DND-41 (cell line): ENCODE measurements around the gene SLIT2.

Experiments used
- ATAC-seq: fragments of 200-7000 bp; cut with Tn5 transposase; 3 replicates; pipeline ENCODE4 v1.9.1; 2021; ENCODE audit warnings: low read depth; ENCODE audit not compliant: insufficient read depth
- DNase-seq: peaks from one replicate; pipeline ENCODE4 v3.0.0-alpha.2; 2020
- H2AFZ ChIP-seq: 2 replicates; pipeline ENCODE4 v1.6.0; 2012; ENCODE audit warnings: low read depth, low read length
- H3K27ac ChIP-seq: 2 replicates; pipeline ENCODE4 v1.5.1; 2012; ENCODE audit warnings: low read length, inconsistent platforms
- H3K27me3 ChIP-seq: fragments of 200-600 bp; sonication (generic); 2 replicates; pipeline ENCODE4 v1.6.0; 2012; ENCODE audit warnings: low read length, mild to moderate bottlenecking, inconsistent platforms; ENCODE audit not compliant: insufficient read depth, poor library complexity
- H3K36me3 ChIP-seq: 2 replicates; pipeline ENCODE4 v1.5.1; 2012; ENCODE audit warnings: low read length, inconsistent platforms; ENCODE audit not compliant: insufficient read depth
- H3K4me1 ChIP-seq: 2 replicates; pipeline ENCODE4 v1.5.1; 2012; ENCODE audit warnings: mild to moderate bottlenecking, low read length; ENCODE audit not compliant: insufficient read depth
- H3K4me2 ChIP-seq: 2 replicates; pipeline ENCODE4 v1.6.0; 2012; ENCODE audit warnings: mild to moderate bottlenecking, moderate library complexity, low read length, inconsistent platforms; ENCODE audit not compliant: insufficient read depth
- H3K4me3 ChIP-seq, 2 experiments: fragments of 200-600 bp in 1 of 2; shearing (Covaris generic) in 1 of 2; 2 replicates each; pipeline ENCODE4 v1.5.1; 2012 to 2016; ENCODE audit warnings: inconsistent platforms in 2 of 2, low read length in 2 of 2, mild to moderate bottlenecking in 2 of 2, low read depth in 1 of 2, moderate library complexity in 1 of 2
- H3K79me2 ChIP-seq: 2 replicates; pipeline ENCODE4 v1.6.0; 2012; ENCODE audit warnings: low read length, inconsistent platforms; ENCODE audit not compliant: insufficient read depth
- H3K9ac ChIP-seq: 2 replicates; pipeline ENCODE4 v1.6.0; 2012; ENCODE audit warnings: low read depth, mild to moderate bottlenecking, inconsistent platforms, low read length, moderate library complexity
- H3K9me3 ChIP-seq: 2 replicates; pipeline ENCODE4 v1.5.1; 2012; ENCODE audit warnings: low read length, moderate library complexity, mild to moderate bottlenecking, inconsistent platforms; ENCODE audit not compliant: insufficient read depth, severe bottlenecking
- H4K20me1 ChIP-seq: 2 replicates; pipeline ENCODE4 v1.6.0; 2012; ENCODE audit warnings: low read length; ENCODE audit not compliant: insufficient read depth
- CTCF ChIP-seq: IDR thresholded peaks from 2 replicates; pipeline ENCODE4 v1.5.1; 2012; ENCODE audit warnings: borderline replicate concordance, low read length, moderate library complexity, mild to moderate bottlenecking; ENCODE audit not compliant: poor library complexity, severe bottlenecking; ENCODE audit errors: extremely low read depth
- EZH2 ChIP-seq: IDR thresholded peaks from 3 replicates; pipeline ENCODE4 v1.6.1; 2012; ENCODE audit warnings: borderline replicate concordance, low read depth, mild to moderate bottlenecking, moderate library complexity, low read length, inconsistent platforms; ENCODE audit not compliant: severe bottlenecking

Gene SLIT2

GRCh38 chr4:20298986-20299385 lies 47.3 kb downstream of the SLIT2 start:
- H3K27me3 ChIP-seq, result no peaks in the 10 kb centered on the region
- no peaks in the 10 kb centered on the region for H3K9me3 ChIP-seq
- no peak for ATAC-seq
- no peak overlapping the region for H3K4me3 ChIP-seq
- no peaks in the 10 kb centered on the region for H3K79me2 ChIP-seq
- H3K4me1 ChIP-seq, result no peaks in the 10 kb centered on the region
- no peak overlapping the region for H3K9ac ChIP-seq
- TF ChIP-seq CTCF, result no peak
- no peak for TF ChIP-seq EZH2
- no peak for DNase-seq
- H2AFZ ChIP-seq, result no peak overlapping the region
- no peaks in the 10 kb centered on the region for H3K36me3 ChIP-seq
- H3K27ac ChIP-seq, result no peak overlapping the region
- H4K20me1 ChIP-seq, result no peaks in the 10 kb centered on the region
- no peak overlapping the region for H3K4me2 ChIP-seq

- Histone ChIP-seq H3K4me3 (no peak overlapping the region), H3K9ac (no peak overlapping the region), H3K9me3 (no peaks in the 10 kb centered on the region), H2AFZ (no peak overlapping the region), H4K20me1 (no peaks in the 10 kb centered on the region), H3K36me3 (no peaks in the 10 kb centered on the region), H3K27ac (no peak overlapping the region), H3K27me3 (no peaks in the 10 kb centered on the region), H3K4me2 (no peak overlapping the region), H3K79me2 (no peaks in the 10 kb centered on the region), H3K4me1 (no peaks in the 10 kb centered on the region)
- no peak for TF ChIP-seq CTCF
- no peak for TF ChIP-seq EZH2
- DNase-seq, result no peak
- ATAC-seq, result no peak
Measured at GRCh38 chr4:20299515-20299914, 47.8 kb downstream of the SLIT2 start.

- no peaks in the 10 kb centered on the region for H3K27me3 ChIP-seq
- H3K9ac ChIP-seq, result no peak overlapping the region
- no peaks in the 10 kb centered on the region for H3K9me3 ChIP-seq
- no peaks in the 10 kb centered on the region for H4K20me1 ChIP-seq
- TF ChIP-seq CTCF (no peak), EZH2 (no peak)
- no peak overlapping the region for H2AFZ ChIP-seq
- no peak for DNase-seq
- no peaks in the 10 kb centered on the region for H3K4me1 ChIP-seq
- H3K4me3 ChIP-seq, result no peak overlapping the region
- H3K36me3 ChIP-seq, result no peaks in the 10 kb centered on the region
- H3K4me2 ChIP-seq, result no peak overlapping the region
- no peaks in the 10 kb centered on the region for H3K79me2 ChIP-seq
- ATAC-seq, result no peak
- H3K27ac ChIP-seq, result no peak overlapping the region
Measured at GRCh38 chr4:20301161-20301560, 49.5 kb downstream of the SLIT2 start.
